ENCODE data around the gene SETDB1. TPM values are rescaled to one million over a fixed set of nuclear protein-coding genes. Genes with fewer than 3 reads are reported as not detected.
"Not testable (repeated sequence)": the region's sequence is repeated elsewhere in the genome, so short reads cannot be mapped to it uniquely, and the experiment has no call there.

The SETDB1 gene
- total RNA-seq, 1 donor = 47.3 TPM

DNA sequence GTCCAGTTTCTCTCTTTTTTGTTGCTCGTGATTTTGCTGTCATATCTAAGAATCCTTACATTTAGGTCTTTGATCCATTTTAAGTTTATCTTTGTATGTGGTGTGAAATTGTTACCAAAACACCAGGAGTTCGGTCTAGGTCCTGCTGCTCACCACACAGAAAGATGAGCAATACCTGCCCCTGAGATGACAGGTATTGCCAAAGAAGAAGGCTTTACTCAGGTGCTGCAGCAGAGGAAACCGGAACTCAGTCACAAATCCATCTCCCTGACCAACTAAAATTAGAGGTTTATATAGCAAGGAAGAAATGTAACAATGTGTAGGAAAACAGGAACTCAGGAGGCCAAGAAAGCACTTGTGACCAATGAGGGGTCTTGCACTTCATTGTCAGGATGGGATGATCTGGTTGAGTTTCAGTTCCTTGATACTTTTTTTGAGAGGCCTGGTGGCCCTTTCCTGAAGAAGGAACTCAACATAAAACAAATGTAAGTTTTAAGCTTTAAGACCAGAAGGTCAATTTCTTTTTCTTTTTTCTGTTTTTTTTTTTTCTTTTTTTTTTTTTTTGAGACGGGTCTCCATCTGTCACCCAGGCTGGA is 16.5 kb upstream of the SETDB1 start:
- H3K27me3 ChIP-seq (ENCODE audit: insufficient read depth, low read length) = no peaks in the 10 kb centered on the region
- peaks cover 10% of the 10 kb centered on the region for H3K4me1 ChIP-seq (ENCODE audit: insufficient read depth, low read length)
- H3K4me3 ChIP-seq (ENCODE audit: low read length) = no peak overlapping the region
- H3K9me3 ChIP-seq (ENCODE audit: low read depth, low read length) = no peaks in the 10 kb centered on the region

DNA sequence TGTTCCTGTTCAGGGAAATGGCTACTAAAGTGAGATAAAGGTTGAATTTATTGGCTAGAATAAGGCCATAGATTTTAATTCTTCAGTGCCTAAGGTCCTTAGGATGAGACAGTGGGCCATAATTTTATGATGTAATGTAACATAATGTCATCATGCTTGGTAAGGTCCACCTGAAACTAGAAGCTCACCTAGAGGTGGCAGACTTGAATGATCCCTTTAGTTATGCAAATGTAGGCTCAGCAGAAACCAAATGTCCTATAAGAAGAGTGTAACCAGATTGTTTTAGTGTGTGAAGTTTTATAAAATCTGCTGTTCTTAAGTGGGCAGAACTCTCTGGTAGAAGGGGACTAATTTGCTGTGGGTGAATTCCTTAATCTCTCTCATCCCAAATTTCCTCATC is 13.5 kb upstream of the SETDB1 start:
- Histone ChIP-seq H3K4me1 (ENCODE audit: insufficient read depth, low read length) (peaks cover 10% of the 10 kb centered on the region), H3K27me3 (ENCODE audit: insufficient read depth, low read length) (no peaks in the 10 kb centered on the region), H3K4me3 (ENCODE audit: low read length) (no peak overlapping the region), H3K9me3 (ENCODE audit: low read depth, low read length) (no peaks in the 10 kb centered on the region)

DNA sequence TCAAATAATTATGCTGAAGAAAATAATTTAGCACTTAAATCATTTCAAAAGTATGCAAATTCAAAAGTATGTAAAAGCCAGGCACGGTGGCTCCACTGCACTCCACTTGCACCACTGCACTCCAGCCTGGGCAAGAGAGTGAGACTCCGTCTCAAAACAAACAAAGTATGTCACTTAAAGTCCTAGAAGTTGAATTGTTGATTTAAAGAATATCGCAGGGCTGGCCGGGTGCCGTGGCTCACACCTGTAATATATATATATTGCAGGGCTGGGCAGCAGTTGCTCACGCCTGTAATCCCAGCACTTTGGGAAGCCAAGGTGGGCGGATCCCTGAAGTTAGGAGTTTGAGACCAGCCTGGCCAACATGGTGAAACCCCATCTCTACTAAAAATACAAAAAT is 8.8 kb upstream of the SETDB1 start:
- Histone ChIP-seq H3K27me3 (ENCODE audit: insufficient read depth, low read length) (no peaks in the 10 kb centered on the region), H3K9me3 (ENCODE audit: low read depth, low read length) (no peaks in the 10 kb centered on the region), H3K4me1 (ENCODE audit: insufficient read depth, low read length) (peaks cover 2% of the 10 kb centered on the region), H3K4me3 (ENCODE audit: low read length) (no peak overlapping the region)

DNA sequence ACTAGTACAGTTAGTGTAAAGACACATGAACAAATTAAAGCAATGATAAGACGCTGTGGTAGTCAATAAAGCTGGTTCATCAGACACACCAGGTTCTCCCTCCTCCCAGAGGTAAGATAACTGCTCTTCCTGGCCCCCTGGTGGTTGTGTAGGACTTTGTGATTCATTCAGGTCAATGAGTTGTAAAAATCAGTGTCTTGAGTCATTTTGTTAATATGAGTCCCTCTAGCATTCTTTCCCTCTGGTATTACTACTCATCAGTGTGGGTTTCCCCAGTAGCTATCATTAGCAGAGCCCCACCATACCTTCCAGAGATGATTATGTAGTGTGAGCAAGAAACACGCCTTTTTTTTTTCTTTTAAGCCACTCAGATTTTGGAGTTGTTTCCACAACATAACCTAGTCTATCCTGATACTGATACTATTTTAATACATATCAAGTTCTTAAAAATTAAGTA is 3.6 kb upstream of the SETDB1 start:
- Histone ChIP-seq H3K4me1 (ENCODE audit: insufficient read depth, low read length) (peaks cover 14% of the 10 kb centered on the region), H3K9me3 (ENCODE audit: low read depth, low read length) (no peaks in the 10 kb centered on the region), H3K27me3 (ENCODE audit: insufficient read depth, low read length) (no peaks in the 10 kb centered on the region), H3K4me3 (ENCODE audit: low read length) (no peak overlapping the region)

DNA sequence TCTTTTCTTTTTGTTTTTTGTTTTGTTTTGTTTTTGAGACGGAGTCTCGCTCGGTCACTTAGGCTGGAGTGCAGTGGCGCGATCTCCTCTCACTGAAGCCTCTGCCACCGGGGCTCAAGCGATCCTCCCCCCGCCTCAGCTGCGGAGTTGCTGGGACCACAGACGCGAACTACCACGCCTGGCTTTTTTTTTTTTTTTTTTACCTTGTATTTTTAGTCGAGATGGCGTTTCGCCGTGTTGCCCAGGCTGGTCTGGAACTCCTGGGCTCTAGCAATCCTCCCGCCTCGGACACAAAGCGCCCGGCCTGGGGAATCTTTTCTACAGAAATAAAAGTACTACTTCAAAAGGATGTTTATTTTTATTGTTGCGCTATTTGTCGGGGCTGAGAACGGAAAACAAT is 1.1 kb upstream of the SETDB1 start:
- Histone ChIP-seq H3K9me3 (ENCODE audit: low read depth, low read length) (no peaks in the 10 kb centered on the region), H3K4me1 (ENCODE audit: insufficient read depth, low read length) (peaks cover 23% of the 10 kb centered on the region), H3K27me3 (ENCODE audit: insufficient read depth, low read length) (no peaks in the 10 kb centered on the region), H3K4me3 (ENCODE audit: low read length) (peak overlapping the region; percentile 84)

DNA sequence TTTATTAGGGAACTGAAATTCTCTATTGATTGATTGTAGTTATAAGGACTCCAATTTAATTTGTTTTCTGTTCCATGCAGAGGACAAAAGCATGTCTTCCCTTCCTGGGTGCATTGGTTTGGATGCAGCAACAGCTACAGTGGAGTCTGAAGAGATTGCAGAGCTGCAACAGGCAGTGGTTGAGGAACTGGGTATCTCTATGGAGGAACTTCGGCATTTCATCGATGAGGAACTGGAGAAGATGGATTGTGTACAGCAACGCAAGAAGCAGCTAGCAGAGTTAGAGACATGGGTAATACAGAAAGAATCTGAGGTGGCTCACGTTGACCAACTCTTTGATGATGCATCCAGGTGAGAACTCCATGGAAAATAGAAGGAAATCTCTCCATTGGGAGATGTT is 1.5 kb downstream of the SETDB1 start:
- no peak overlapping the region for H3K4me3 ChIP-seq (ENCODE audit: low read length)

DNA sequence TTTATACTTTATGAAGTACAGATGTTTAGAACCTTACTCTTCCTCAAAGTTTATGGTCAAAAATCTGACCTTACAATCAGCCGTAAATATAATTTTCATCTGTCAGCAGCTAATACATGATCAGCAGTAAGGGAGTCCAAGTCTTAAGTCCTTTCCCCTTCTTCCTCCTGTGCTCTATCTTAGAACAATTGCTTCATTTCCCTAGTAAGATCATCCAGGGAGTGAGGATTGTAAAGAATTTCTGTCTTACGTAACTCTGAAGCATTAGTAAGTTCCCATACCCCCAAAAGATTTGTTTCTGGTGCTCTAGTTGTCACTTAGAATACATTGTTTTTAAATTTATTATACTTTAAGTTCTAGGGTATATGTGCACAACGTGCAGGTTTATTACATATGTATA is 2.1 kb downstream of the SETDB1 start:
- H3K4me3 ChIP-seq (ENCODE audit: low read length) = no peak overlapping the region
- H3K4me1 ChIP-seq (ENCODE audit: insufficient read depth, low read length) = peaks cover 19% of the 10 kb centered on the region
- no peaks in the 10 kb centered on the region for H3K9me3 ChIP-seq (ENCODE audit: low read depth, low read length)
- no peaks in the 10 kb centered on the region for H3K27me3 ChIP-seq (ENCODE audit: insufficient read depth, low read length)

More for the DNA sequence above, 1.5 kb downstream of the SETDB1 start:
- Histone ChIP-seq H3K27me3 (ENCODE audit: insufficient read depth, low read length) (no peaks in the 10 kb centered on the region), H3K9me3 (ENCODE audit: low read depth, low read length) (no peaks in the 10 kb centered on the region), H3K4me1 (ENCODE audit: insufficient read depth, low read length) (peaks cover 19% of the 10 kb centered on the region)

DNA sequence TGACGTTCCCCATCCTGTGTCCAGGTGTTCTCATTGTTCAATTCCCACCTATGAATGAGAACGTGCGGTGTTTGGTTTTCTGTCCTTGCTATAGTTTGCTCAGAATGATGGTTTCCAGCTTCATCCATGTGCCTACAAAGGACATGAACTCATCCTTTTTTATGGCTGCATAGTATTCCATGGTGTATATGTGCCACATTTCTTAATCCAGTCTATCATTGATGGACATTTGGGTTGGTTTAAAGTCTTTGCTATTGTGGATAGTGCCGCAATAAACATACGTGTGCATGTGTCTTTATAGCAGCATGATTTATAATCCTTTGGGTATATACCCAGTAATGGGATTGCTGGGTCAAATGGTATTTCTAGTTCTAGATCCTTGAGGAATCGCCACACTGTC is 2.6 kb downstream of the SETDB1 start:
- H3K4me1 ChIP-seq (ENCODE audit: insufficient read depth, low read length) = peaks cover 19% of the 10 kb centered on the region
- not testable (repeated sequence) for H3K9me3 ChIP-seq (ENCODE audit: low read depth, low read length); H3K4me3 ChIP-seq (ENCODE audit: low read length); H3K27me3 ChIP-seq (ENCODE audit: insufficient read depth, low read length)

DNA sequence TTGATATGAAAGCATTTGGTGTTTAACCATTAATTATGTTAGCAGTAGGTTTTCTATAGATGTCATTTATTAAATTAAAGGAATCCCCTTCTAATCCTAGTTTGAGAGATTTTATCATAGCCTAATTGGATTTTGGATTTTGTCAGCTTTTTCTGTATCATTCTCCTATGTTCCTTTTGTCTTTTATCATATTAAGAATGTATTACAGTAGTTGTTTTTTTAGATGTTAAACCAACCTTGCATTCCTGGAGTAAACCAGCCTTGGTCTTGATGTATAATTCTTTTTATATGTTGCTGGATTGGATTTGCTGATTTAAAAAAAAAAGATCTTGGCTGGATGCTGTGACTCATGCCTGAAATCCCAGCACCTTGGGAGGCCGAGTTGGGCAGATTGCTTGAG is 5.6 kb downstream of the SETDB1 start:
- no peak overlapping the region for H3K4me3 ChIP-seq (ENCODE audit: low read length)
- H3K9me3 ChIP-seq (ENCODE audit: low read depth, low read length) = no peaks in the 10 kb centered on the region
- H3K27me3 ChIP-seq (ENCODE audit: insufficient read depth, low read length) = no peaks in the 10 kb centered on the region
- H3K4me1 ChIP-seq (ENCODE audit: insufficient read depth, low read length) = peaks cover 23% of the 10 kb centered on the region

DNA sequence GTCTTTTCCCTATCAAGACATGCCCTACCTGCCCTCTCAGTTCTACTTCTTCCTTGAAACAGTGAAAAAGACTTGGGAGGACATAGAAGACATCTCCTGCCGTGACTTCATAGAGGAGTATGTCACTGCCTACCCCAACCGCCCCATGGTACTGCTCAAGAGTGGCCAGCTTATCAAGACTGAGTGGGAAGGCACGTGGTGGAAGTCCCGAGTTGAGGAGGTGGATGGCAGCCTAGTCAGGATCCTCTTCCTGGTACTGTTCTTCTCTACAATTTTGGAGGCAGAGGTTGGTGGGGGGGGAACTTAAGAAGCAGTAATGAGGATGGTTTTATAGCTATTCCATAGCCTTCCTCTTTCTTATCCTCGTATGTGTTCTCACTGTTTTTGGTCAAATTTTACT is 18.7 kb downstream of the SETDB1 start:
- H3K4me1 ChIP-seq (ENCODE audit: insufficient read depth, low read length) = no peaks in the 10 kb centered on the region
- no peaks in the 10 kb centered on the region for H3K9me3 ChIP-seq (ENCODE audit: low read depth, low read length)
- H3K4me3 ChIP-seq (ENCODE audit: low read length) = no peak overlapping the region
- no peaks in the 10 kb centered on the region for H3K27me3 ChIP-seq (ENCODE audit: insufficient read depth, low read length)

DNA sequence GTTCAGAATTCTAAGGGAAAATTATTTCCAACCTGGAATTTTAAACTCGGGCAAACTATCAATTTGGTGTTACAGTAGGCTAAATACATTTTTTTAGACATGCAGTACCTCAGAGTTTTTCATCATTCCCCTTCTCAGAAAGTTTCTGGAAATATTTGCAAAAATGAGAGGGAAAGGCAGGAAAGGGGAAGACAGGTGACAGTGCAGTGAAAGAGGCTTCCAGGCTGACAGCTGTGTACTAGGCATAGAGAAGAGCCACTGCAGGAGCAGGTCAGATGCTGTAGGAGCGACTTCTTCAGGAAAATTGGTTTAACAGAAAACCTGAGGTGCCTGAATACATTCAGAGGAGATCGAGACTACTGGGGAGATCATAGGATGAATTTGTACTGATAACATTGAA is 28.5 kb downstream of the SETDB1 start:
- no peak overlapping the region for H3K4me3 ChIP-seq (ENCODE audit: low read length)
- H3K4me1 ChIP-seq (ENCODE audit: insufficient read depth, low read length) = no peaks in the 10 kb centered on the region
- H3K9me3 ChIP-seq (ENCODE audit: low read depth, low read length) = no peaks in the 10 kb centered on the region
- no peaks in the 10 kb centered on the region for H3K27me3 ChIP-seq (ENCODE audit: insufficient read depth, low read length)

DNA sequence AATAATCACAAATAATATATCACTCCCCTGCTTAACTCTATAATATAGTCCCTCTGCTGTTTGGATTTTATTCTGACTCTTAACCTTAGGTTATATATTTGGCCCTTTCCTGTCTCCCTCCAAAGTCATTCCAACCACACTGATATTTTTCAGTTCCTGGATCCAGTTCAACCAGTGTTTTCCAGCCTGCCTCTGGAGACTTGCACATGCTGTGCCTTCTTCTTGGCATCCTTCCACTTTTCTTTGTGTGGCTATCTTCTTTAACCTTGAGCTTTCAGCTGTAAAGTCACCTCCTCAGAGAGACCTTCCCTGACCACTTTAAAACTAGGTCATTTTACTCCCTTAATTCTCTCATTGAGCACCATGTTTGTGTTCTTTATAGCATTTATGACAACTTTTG is 29.1 kb downstream of the SETDB1 start:
- Histone ChIP-seq H3K4me1 (ENCODE audit: insufficient read depth, low read length) (no peaks in the 10 kb centered on the region), H3K4me3 (ENCODE audit: low read length) (no peak overlapping the region), H3K9me3 (ENCODE audit: low read depth, low read length) (no peaks in the 10 kb centered on the region), H3K27me3 (ENCODE audit: insufficient read depth, low read length) (no peaks in the 10 kb centered on the region)

DNA sequence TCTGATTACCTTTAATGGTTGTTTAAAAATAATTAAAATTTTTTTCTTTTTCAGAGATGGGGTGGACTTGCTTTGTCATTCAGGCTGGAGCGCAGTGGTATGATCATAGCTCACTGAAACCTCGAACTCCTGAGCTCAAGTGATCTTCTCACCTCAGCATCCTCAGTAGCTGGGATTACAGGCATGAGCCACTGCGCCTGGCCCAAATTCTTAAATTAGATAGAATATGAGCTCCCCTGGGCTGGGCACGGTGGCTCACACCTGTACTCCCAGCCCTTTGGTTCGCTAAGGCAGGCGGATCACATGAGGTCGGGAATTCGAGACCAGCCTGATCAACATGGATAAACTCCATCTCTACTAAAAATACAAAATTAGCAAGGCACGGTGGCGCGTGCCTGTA is 31.5 kb downstream of the SETDB1 start:
- Histone ChIP-seq H3K4me3 (ENCODE audit: low read length) (no peak overlapping the region), H3K9me3 (ENCODE audit: low read depth, low read length) (no peaks in the 10 kb centered on the region), H3K27me3 (ENCODE audit: insufficient read depth, low read length) (no peaks in the 10 kb centered on the region), H3K4me1 (ENCODE audit: insufficient read depth, low read length) (no peaks in the 10 kb centered on the region)

DNA sequence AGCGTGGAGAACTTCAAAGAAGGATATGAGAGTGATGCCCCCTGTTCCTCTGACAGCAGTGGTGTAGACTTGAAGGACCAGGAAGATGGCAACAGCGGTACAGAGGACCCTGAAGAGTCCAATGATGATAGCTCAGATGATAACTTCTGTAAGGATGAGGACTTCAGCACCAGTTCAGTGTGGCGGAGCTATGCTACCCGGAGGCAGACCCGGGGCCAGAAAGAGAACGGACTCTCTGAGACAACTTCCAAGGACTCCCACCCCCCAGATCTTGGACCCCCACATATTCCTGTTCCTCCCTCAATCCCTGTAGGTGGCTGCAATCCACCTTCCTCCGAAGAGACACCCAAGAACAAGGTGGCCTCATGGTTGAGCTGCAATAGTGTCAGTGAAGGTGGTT is 34.5 kb downstream of the SETDB1 start:
- no peak overlapping the region for H3K4me3 ChIP-seq (ENCODE audit: low read length)
- no peaks in the 10 kb centered on the region for H3K4me1 ChIP-seq (ENCODE audit: insufficient read depth, low read length)

DNA sequence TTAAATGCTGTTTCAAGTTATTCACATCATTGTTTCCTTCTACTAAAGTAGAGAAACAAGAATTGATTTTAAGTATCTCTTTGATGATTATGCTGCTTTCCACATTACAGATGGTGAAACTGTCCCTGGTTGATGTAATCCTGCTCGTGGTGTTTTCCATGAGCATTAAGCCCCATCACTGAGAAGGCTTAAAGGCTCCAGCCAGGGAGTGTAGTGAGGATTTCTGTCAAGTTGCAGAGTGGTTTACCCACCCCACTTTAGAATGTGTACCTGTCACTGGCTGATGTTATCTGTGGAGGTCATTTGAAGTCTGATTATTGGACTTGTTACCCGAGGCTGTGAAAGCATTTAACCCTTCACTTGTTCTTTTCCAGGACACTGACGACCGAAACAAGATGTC is 35.6 kb downstream of the SETDB1 start:
- Histone ChIP-seq H3K27me3 (ENCODE audit: insufficient read depth, low read length) (no peaks in the 10 kb centered on the region), H3K9me3 (ENCODE audit: low read depth, low read length) (no peaks in the 10 kb centered on the region), H3K4me3 (ENCODE audit: low read length) (no peak overlapping the region), H3K4me1 (ENCODE audit: insufficient read depth, low read length) (no peaks in the 10 kb centered on the region)

More for the DNA sequence above, 34.5 kb downstream of the SETDB1 start:
- no peaks in the 10 kb centered on the region for H3K27me3 ChIP-seq (ENCODE audit: insufficient read depth, low read length)
- H3K9me3 ChIP-seq (ENCODE audit: low read depth, low read length) = no peaks in the 10 kb centered on the region

DNA sequence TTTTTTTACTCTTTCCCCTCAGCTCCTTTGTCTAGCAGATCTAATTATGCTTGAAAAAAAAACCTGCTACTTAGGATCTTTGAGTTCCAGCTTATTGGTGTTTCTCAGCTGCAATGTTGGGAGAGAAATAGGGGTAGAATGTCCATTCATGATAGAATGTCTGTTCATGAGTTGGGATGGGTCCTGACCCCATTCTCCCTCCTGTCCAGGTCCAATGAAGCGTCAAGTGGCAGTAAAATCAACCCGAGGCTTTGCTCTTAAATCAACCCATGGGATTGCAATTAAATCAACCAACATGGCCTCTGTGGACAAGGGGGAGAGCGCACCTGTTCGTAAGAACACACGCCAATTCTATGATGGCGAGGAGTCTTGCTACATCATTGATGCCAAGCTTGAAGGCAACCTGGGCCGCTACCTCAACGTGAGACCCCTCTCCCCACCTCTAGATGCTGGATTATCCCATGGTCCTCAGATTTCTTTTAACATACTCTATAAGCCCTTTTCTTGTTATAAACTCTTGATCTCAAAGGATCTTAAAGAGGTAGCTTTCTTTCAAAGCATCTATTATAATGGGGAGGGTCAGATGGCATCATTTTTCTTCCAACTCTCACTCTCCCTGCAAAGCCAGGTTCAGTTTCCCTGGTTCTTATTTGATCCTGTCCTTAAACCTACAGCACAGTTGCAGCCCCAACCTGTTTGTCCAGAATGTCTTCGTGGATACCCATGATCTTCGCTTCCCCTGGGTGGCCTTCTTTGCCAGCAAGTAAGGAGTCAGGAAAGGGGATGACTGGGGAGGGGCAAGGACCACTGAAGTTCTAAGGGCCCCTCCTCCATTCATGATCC is 37.4 kb downstream of the SETDB1 start:
- no peaks in the 10 kb centered on the region for H3K27me3 ChIP-seq (ENCODE audit: insufficient read depth, low read length)
- H3K4me3 ChIP-seq (ENCODE audit: low read length) = no peak overlapping the region
- H3K4me1 ChIP-seq (ENCODE audit: insufficient read depth, low read length) = no peaks in the 10 kb centered on the region
- no peaks in the 10 kb centered on the region for H3K9me3 ChIP-seq (ENCODE audit: low read depth, low read length)

Measured in mononuclear cell (primary cell).